Keratinocyte (primary cell): Measurements from ENCODE around the gene IL1RAPL2. TPM values are rescaled to one million over a fixed set of nuclear protein-coding genes. Genes with fewer than 3 reads are reported as not detected.

ENCODE experiments used
- DNase-seq: peaks from one replicate; pipeline ENCODE4 v3.0.0-alpha.2; 2011; ENCODE audit warnings: low read depth, missing footprints, low spot score
- FAIRE-seq: peaks from 2 replicates; lab custom pipeline; 2011; peaks lifted over from hg19 to GRCh38; lab: Jason Lieb, UNC
- H2AFZ ChIP-seq: 2 replicates; pipeline ENCODE4 v1.6.0; 2012; ENCODE audit warnings: low read length, control low read depth, inconsistent platforms; ENCODE audit not compliant: control insufficient read depth
- H3K27ac ChIP-seq: 2 replicates; pipeline ENCODE4 v1.5.1; 2011; ENCODE audit warnings: low read length; ENCODE audit not compliant: control insufficient read depth, insufficient read depth
- H3K27me3 ChIP-seq: 3 replicates; pipeline ENCODE4 v1.6.0; 2011; ENCODE audit warnings: low read length; ENCODE audit not compliant: control insufficient read depth, insufficient read depth; ENCODE audit errors: extremely low read depth
- H3K36me3 ChIP-seq, 2 experiments: 2 replicates in 1 of 2; 3 replicates in 1 of 2; pipeline ENCODE4 v1.5.1; 2011; ENCODE audit warnings: low read length in 2 of 2, mild to moderate bottlenecking in 1 of 2; ENCODE audit not compliant: control insufficient read depth in 2 of 2, insufficient read depth in 2 of 2; ENCODE audit errors: extremely low read depth in 1 of 2
- H3K4me1 ChIP-seq: 3 replicates; pipeline ENCODE4 v1.5.1; 2011; ENCODE audit warnings: low read length; ENCODE audit not compliant: control insufficient read depth, insufficient read depth; ENCODE audit errors: extremely low read depth
- H3K4me2 ChIP-seq: 3 replicates; pipeline ENCODE4 v1.6.0; 2011; ENCODE audit warnings: low read depth, low read length; ENCODE audit not compliant: control insufficient read depth, insufficient read depth; ENCODE audit errors: extremely low read depth
- H3K4me3 ChIP-seq, 3 experiments: fragments of 200-600 bp in 1 of 3; sonication (generic) in 1 of 3; 2 replicates in 2 of 3; 3 replicates in 1 of 3; pipeline ENCODE4 v1.5.1; 2011 to 2016; ENCODE audit warnings: low read length in 3 of 3, mild to moderate bottlenecking in 3 of 3, control low read depth in 2 of 3, inconsistent platforms in 1 of 3, low read depth in 1 of 3, mixed read lengths in 1 of 3, mixed run types in 1 of 3, moderate library complexity in 1 of 3; ENCODE audit not compliant: control insufficient read depth in 2 of 3, insufficient read depth in 2 of 3; ENCODE audit errors: extremely low read depth in 1 of 3
- H3K79me2 ChIP-seq: 2 replicates; pipeline ENCODE4 v1.6.0; 2012; ENCODE audit warnings: low read length; ENCODE audit not compliant: control insufficient read depth, insufficient read depth
- H3K9ac ChIP-seq: 3 replicates; pipeline ENCODE4 v1.6.0; 2011; ENCODE audit warnings: low read length; ENCODE audit not compliant: control insufficient read depth, insufficient read depth; ENCODE audit errors: extremely low read depth
- H3K9me1 ChIP-seq: 3 replicates; pipeline ENCODE4 v1.6.0; 2011; ENCODE audit warnings: low read length; ENCODE audit not compliant: control insufficient read depth, insufficient read depth; ENCODE audit errors: extremely low read depth
- H3K9me3 ChIP-seq: 2 replicates; pipeline ENCODE4 v1.5.1; 2012; ENCODE audit warnings: low read depth, low read length; ENCODE audit not compliant: control insufficient read depth
- H4K20me1 ChIP-seq: 3 replicates; pipeline ENCODE4 v1.6.0; 2011; ENCODE audit warnings: low read length; ENCODE audit not compliant: control insufficient read depth, insufficient read depth; ENCODE audit errors: extremely low read depth
- EZH2 ChIP-seq: IDR thresholded peaks from one replicate; pipeline ENCODE4 v1.6.1; 2012; ENCODE audit warnings: inconsistent platforms, mild to moderate bottlenecking, low read length, moderate library complexity
- dilution Hi-C: fragments of 300-500 bp; cut with MboI; formaldehyde crosslinking; loops from one replicate; pipeline ENCODE4 v1.7.0; 2020; ENCODE audit warnings: low sequenced_read_pairs; ENCODE audit not compliant: extremely low pct_ligation_motif_present
- polyA plus RNA-seq, 5 experiments: library from polyadenylated mRNA; depleted of rRNA in 3 of 5; stranded (reverse) in 3 of 5; stranded (forward) in 1 of 5; unstranded in 1 of 5; fragments of >200 nt; gene quantifications; 1 replicate in 1 of 5; 2 replicates in 3 of 5; 3 replicates in 1 of 5; pipeline versions ENCODE4 v1.2.1 to v1.2.3, GENCODE V29; 2011 to 2012; ENCODE audit warnings: missing spikeins in 2 of 5, low read depth in 1 of 5, low replicate concordance in 1 of 5
- TF ChIP-seq, protein P1 (sequence below), 3 experiments: IDR thresholded peaks in 1 of 3; conservative IDR thresholded peaks in 1 of 3; optimal IDR thresholded peaks in 1 of 3; 2 replicates in 2 of 3; 3 replicates in 1 of 3; pipeline versions ENCODE3 to v1.5.1; 2011; ENCODE audit warnings: low read length in 3 of 3, mild to moderate bottlenecking in 3 of 3, moderate library complexity in 2 of 3, control low read depth in 1 of 3, inconsistent platforms in 1 of 3; ENCODE audit not compliant: insufficient read depth in 2 of 3; ENCODE audit errors: extremely low read depth in 1 of 3

The IL1RAPL2 gene
- polyA plus RNA-seq, 1 donor (not counting 4 experiments of a cell fraction or from before 2014, with no cell fraction given) = 0.24 TPM

DNA sequence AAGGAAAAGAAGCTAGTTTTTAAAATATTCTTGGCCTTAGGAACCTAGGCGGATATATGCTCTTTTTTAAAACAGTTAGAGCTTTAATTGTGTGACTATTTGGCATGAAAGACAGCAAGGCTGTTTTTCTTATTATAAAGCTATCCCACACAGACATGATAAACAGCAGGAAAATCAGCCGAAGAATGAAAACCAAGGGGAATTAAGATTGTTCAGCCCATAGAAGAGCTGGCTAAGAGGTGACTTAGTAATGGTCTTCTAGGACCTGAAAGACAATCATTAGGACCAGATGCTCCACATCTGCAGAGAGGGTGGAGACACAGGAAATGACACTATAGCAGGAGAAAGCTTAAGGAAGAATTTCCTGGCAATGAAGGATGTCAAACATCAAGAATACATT, 1085.0 kb downstream of the IL1RAPL2 start:
- Histone ChIP-seq H3K9me3 (no peaks in the 10 kb centered on the region), H3K4me1 (no peaks in the 10 kb centered on the region), H3K4me2 (no peak overlapping the region), H3K79me2 (no peaks in the 10 kb centered on the region), H3K36me3 (no peaks in the 10 kb centered on the region), H3K9me1 (no peaks in the 10 kb centered on the region), H3K9ac (no peak overlapping the region), H3K27ac (no peak overlapping the region), H3K4me3 (no peak overlapping the region), H4K20me1 (no peaks in the 10 kb centered on the region), H3K27me3 (no peaks in the 10 kb centered on the region), H2AFZ (no peak overlapping the region)
- FAIRE-seq = no peak
- DNase-seq = no peak
- dilution Hi-C loops = no loop called here
- TF ChIP-seq EZH2 = no peak
- TF ChIP-seq, protein P1, sequence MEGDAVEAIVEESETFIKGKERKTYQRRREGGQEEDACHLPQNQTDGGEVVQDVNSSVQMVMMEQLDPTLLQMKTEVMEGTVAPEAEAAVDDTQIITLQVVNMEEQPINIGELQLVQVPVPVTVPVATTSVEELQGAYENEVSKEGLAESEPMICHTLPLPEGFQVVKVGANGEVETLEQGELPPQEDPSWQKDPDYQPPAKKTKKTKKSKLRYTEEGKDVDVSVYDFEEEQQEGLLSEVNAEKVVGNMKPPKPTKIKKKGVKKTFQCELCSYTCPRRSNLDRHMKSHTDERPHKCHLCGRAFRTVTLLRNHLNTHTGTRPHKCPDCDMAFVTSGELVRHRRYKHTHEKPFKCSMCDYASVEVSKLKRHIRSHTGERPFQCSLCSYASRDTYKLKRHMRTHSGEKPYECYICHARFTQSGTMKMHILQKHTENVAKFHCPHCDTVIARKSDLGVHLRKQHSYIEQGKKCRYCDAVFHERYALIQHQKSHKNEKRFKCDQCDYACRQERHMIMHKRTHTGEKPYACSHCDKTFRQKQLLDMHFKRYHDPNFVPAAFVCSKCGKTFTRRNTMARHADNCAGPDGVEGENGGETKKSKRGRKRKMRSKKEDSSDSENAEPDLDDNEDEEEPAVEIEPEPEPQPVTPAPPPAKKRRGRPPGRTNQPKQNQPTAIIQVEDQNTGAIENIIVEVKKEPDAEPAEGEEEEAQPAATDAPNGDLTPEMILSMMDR (optimal IDR thresholded peaks at IDR 0.05 in 1 of 3, IDR thresholded peaks at IDR 0.05 in 1 of 3, conservative IDR thresholded peaks at IDR 0.05 in 1 of 3; ENCODE audit: extremely low read depth in 1 of 3, insufficient read depth in 2 of 3, low read length in 3 of 3) = no peak

DNA sequence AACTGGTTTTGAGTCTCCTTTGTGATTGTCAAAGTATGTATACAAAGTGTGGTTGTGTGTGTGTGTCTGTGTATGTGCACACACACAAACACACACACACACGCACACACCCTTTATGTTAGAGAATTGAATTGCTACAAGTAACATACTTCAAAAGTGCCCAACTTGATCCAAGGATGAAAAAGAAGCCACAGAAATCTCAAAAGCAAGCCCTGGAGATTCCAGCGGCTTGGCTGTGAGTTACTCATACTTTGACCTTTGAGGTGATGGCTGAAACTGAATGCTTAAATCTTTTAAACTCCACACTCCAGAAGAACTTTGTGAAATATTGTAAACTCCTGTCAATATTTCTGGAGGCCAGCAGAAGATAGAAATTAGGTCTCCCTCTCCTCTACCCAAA, 1087.9 kb downstream of the IL1RAPL2 start:
- Histone ChIP-seq H3K9ac (no peak overlapping the region), H3K4me2 (no peak overlapping the region), H3K27ac (no peak overlapping the region), H4K20me1 (no peaks in the 10 kb centered on the region), H3K9me1 (no peaks in the 10 kb centered on the region), H3K27me3 (no peaks in the 10 kb centered on the region), H3K36me3 (no peaks in the 10 kb centered on the region), H2AFZ (no peak overlapping the region), H3K4me1 (no peaks in the 10 kb centered on the region), H3K4me3 (no peak overlapping the region), H3K9me3 (no peaks in the 10 kb centered on the region), H3K79me2 (no peaks in the 10 kb centered on the region)
- DNase-seq (no peak), FAIRE-seq (no peak)
- TF ChIP-seq, protein P1 (optimal IDR thresholded peaks at IDR 0.05 in 1 of 3, IDR thresholded peaks at IDR 0.05 in 1 of 3, conservative IDR thresholded peaks at IDR 0.05 in 1 of 3; ENCODE audit: extremely low read depth in 1 of 3, insufficient read depth in 2 of 3, low read length in 3 of 3) = no peak
- TF ChIP-seq EZH2 = no peak
- dilution Hi-C loops = no loop called here
